GM21360 (cell line): Measurements from ENCODE around the gene ORAI3.
"Not testable (repeated sequence)": the region's sequence is repeated elsewhere in the genome, so short reads cannot be mapped to it uniquely, and the experiment has no call there.

Source experiments
- ATAC-seq: cut with Tn5 transposase; IDR thresholded peaks from one replicate; pipeline ENCODE4 v1.9.1; 2021; ENCODE audit warnings: mild to moderate bottlenecking, moderate library complexity; ENCODE audit not compliant: unreplicated experiment

ORAI3 gene

DNA sequence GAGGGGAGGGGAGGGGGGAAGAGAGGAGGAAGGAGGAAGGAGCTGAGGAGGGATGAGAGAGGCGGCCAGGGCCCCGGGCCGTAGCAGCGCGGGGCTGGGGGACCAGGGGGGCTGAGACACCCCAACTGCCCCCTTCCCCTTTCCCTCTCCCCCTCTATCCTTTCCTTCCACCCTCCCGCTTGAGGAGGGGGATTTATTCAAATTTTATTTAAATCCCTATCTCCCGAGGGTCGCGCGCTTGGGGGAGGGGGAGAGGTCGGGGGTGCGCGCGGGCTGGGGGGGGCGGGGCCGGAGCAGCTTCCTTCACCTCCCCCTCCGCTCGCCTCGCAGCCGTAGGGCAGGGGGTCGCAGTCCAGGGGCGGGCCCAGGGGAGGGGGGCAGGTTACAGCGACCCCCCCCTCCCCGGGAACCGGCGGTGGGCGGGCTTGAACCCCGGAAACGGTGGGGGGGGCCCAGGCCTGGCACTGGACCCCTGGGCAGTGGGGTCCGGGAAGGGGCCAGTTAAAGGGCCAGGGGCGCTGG lies 25.3 kb upstream of the ORAI3 start, which contains the start of gene FBXL19:
FBXL19 (plus strand) TSS at position 19 of the 522 bp plus-strand sequence. CDS start 2,183 bp downstream, outside the sequence.
- no peak for ATAC-seq

DNA sequence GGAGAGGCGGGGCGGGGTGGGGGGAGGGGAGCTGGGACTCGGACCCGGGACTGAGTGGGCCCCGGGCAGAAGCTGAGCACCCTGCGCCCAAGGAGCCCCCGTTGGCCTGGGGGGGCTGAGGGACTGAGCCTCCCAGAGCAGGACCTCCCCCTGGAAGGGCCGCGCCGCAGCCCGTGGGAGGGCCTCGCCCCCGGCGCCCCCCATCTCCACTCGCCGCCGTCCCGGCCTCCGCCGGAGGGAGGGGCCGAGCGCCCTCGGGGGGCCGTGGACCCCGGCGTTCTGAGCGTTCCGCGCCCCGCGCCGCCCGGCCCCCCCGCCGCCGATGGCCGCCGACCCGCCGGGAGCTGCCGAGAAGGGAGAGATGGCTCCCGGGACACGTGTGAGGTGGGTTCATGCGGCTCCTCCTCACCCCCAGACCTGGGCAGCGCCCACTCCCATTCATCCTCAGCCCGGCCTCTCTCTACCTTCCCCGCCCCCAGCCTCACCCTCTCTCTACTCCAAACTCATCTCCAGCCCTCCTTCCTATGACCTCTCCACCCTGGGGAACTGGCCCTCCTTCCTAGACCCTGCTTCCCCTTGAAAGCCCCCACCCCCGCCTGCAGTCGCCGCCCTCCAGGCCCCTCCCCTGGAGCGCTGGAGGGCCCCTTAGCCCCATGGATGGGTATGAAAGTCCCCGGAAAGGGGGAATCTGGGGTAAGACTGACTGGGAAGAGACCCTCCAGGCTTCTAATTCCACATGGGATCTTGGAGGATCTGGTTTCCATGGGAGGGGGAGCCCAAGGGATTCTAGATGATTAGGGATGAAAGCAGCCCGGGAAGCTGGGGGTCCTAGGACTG lies 24.6 kb upstream of the ORAI3 start:
- no peak for ATAC-seq

DNA sequence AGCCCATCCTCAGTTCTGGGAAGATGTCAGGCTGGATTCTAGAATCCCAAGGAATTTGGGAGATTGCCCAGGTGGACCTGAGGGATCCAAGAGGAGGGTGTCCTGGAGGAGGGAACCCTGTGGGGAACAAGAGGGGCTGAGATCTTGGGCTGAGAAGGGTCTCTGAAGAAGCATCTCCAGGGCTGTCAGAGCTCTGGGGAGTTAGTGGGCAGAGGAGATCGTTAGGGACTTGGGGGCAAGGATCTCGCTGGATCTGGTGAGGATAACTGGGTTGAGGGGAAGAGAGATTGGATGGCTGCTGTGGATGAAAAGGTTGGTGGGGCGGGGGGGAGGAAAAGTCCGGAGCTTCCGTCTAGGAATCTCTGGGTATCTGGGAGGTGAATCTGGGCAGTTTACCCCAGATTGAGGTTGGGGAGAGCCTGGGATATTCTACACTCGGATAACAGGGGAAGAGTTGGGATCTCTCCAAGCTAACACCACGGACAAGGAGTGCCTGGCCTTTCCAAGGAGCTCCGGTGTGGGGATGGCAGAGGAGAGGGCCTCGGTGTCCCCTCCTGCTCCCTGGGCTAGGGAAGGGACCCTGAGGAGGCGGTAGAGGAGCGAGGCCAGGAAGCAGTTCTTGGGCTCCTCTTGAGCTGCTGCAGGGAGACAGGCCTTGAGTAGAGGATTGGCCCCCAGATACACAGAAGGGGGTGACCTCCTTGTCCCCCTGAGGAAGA lies 23.8 kb upstream of the ORAI3 start:
- no peak for ATAC-seq

DNA sequence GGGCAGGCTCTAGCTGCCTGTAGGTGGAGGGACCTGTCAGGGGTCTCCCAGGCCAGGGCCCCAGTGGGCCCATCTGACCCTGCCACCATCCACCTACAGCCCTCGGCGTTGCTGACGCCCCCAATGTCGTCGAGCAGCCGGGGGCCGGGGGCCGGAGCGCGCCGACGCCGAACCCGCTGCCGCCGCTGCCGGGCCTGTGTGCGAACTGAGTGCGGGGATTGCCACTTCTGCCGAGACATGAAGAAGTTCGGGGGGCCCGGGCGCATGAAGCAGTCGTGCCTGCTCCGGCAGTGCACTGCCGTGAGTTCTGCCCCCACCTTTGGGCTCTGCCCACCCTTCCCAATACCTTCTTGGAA lies 23.3 kb upstream of the ORAI3 start:
- no peak for ATAC-seq

DNA sequence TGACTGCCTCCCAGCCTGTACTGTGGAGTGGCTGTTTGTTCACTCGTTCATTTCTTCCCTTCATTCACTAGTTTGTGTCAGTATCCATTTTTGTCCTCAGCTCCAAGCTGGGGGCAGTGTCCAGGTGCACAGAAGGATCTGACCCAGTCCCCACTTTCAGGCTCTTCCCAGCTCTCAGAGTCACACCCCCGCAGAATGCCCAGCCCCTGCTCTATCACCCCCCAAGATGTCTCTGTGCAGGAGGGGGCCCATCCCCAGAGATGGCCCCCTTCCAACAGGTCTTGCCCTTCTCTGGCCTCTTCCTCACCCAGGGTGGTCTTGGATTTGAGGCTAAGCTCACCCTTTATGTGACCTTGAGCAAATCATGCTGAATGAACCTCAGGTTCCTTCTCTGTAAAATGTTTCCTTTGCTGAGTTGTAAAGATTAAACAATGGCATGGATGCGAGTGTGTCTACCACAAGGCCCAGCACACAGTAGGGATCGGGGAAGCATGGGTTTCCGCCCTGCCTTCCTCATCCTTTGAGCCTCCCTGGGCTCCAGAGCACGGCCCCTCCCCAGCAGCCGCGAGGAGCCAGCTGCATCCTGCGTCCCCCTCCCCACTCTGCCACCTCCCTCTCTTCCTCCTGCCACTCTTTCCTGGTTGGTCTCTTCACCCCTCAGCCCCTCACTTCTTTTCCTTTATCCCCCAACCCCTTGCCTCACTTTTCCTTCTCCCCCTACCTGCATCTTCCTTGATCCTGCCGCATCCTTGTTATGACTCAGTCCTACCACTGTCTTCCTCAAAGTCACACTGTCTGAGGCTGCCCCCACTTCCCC lies 22.7 kb upstream of the ORAI3 start:
- no peak for ATAC-seq

DNA sequence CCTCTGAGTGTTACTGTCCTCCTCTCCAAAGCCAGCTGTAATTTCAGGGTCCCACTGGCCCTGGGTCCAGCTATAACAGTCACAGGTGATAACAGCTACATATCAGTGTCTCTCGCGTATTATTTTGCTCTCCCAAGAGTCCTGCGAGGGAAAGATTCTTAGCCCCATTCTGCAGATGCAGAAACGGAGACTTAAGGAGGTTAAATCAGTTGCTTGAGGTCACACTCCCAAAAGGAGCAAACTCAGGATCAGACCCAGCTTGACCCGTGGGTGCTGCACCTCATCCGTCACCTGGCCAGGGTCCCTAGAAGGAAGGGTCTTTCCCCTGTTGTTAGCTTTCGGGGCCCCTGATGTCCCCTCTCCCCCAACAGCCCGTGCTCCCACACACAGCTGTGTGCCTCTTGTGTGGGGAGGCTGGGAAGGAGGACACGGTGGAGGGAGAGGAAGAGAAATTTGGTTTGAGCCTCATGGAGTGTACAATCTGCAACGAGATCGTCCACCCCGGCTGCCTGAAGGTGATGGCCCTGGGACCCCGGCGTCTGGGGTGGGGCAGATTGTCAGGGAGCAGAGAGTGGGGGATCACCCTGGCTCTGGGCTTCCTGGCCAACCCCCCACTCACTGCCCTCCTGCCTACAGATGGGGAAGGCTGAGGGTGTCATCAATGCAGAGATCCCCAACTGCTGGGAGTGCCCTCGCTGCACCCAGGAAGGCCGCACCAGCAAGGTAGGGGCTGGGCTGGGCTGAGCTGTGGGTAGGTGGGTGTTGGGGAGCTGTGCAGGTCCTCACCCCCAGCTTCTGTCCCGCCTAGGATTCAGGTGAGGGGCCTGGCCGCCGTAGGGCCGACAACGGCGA lies 21.7 kb upstream of the ORAI3 start:
- no peak for ATAC-seq

DNA sequence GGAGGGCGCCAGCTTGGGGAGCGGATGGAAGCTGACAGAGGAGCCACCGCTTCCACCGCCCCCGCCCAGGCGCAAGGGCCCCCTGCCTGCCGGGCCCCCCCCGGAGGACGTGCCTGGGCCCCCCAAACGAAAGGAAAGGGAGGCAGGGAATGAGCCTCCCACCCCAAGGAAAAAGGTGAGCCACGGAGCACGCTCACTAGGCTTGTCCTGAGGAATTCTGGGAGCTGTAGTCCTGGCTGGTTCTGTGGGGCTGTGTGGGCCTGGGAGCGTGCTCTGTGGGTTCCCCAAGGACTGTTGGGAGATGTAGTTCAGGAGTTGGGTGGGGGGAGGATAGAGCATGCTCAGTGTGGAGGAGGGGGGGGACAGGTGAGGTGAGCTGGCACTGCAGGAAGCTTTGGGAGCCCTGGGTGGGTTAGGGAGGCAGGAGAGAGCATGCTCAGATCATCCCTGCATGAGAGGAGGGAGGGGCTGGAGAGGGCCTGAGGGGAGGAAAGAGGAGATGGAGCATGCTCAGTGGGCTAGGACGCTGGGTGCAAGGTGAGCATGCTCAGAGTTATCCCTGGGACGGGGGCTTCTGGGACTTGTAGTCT lies 21.0 kb upstream of the ORAI3 start:
- ATAC-seq, result no peak

DNA sequence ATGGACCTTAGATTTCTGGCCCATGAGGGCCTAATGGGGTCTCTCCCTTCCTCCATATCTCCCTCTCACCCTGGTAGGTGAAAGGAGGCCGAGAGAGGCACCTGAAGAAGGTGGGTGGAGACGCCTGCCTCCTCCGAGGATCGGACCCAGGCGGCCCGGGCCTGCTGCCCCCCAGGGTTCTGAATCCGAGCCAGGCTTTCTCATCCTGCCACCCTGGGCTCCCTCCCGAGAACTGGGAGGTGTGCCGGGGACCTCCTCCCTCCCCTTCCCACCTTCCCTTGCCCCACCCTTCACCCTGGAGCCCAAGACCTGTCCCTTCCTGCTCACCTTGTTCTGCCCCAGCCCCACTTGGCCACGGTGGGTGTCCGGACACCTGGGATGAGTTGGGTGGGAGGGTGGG lies 20.5 kb upstream of the ORAI3 start:
- no peak for ATAC-seq

DNA sequence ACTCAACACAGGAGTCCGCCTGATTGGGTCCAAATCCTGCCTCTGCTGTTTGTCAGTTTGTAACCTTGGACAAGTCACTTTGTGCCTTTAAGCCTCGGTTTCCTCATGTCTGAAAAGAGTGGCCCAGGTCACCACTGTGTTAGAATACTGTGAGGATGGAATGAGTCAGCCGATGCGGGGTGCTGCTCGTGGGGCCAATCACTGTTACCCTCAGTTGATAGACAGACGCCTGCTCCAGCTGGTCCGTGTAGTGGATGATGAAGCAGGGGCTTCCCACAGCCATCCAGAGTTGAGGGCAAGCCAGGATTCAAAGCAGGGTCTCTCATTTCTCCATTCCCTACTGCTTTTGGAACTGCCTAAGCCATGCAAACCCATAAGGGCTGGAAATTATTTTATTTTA lies 19.7 kb upstream of the ORAI3 start:
- no peak for ATAC-seq

DNA sequence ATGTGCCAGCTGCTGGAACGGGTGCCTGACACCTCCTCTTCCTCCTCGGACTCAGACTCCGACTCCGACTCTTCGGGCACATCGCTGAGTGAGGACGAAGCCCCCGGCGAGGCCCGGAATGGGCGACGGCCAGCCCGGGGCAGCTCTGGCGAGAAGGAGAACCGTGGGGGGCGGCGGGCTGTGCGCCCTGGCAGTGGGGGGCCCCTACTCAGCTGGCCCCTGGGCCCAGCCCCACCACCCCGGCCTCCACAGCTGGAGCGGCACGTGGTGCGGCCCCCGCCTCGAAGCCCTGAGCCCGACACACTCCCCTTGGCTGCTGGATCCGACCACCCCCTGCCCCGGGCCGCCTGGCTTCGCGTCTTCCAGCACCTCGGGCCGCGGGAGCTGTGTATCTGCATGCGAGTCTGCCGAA lies 18.7 kb upstream of the ORAI3 start:
- ATAC-seq, result no peak

DNA sequence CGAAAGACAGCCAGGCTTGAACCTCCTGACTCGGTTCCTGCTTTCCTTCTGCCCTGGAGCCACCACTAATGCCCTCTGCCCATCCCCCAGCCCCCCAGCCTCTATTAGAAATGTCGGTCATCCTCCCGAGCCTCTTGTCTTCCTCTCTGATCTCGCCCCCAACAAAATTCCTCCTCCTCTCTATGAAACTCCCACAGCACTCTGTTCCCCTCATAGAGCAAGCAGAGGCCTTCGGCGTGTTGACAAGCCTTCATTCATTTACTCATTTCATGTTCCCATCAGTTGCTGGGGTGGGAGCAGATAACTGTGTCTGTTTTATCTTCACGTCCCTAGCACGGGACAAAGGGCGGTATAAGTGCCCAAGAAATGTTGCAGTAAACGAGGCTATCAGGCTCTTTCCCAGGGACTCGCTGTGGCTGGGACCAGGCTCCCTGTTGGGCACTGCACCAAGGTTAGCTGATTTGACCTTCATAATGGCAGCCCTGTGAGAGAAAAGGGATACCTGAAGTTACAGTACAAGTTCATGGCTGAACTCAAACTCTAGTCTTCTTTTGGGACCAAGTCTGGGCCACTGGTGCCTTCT lies 17.7 kb upstream of the ORAI3 start:
- ATAC-seq, result no peak

DNA sequence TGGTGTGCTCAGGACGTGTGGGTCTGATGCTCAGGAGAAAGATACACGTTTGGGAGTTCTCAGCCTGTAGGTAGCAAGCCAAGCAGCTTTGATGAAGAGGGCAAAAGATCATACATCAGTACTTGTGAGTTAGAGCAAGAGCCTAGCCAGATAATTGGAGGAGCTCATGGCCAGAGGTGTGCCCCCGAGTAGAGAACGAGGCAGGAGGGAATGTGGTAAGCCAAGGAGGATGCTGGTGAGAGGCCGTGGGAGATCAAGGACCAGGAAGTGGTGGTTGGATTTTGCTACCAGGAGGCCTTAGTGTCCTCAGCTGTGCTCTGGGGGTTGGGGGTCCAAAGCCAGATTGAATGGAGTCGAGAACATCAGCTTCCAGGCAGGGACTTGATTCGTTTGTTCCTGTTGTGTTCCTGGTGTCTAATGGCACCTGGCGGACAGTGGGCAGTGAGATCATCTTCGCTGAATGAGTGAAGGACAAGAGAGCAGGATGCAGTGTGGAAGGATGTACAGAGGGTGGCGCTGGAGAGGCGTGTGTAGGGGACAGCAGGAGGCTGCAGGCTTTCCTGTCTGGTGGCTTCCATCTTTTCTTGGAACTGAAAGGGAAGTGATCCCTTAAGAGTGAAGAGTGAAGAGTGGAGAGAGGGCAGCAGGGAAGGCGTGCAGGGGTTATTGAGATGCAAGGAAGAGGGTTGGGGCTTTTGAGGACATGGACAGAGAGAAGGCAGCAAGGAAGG lies 13.9 kb upstream of the ORAI3 start:
- no peak for ATAC-seq

DNA sequence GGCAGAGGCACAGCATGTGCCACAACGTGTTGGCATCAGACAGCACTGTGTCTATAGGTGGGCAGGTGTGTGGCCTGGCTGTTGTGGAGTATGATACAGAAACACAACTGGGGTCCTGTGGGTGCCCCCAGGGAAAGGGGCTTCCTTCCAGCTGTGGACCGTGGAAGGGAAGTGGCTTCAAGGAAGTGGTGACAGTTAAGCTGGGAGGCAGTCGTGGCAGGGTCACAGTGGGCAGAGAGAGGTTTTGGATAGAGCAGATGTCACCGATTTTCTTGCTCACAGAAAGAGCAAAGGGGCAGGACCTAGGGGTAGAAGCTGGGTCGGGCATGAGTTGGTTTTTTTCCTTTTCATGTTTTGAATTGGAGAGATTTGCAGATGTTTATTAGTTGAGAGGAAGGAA lies 11.2 kb upstream of the ORAI3 start:
- ATAC-seq, result no peak

DNA sequence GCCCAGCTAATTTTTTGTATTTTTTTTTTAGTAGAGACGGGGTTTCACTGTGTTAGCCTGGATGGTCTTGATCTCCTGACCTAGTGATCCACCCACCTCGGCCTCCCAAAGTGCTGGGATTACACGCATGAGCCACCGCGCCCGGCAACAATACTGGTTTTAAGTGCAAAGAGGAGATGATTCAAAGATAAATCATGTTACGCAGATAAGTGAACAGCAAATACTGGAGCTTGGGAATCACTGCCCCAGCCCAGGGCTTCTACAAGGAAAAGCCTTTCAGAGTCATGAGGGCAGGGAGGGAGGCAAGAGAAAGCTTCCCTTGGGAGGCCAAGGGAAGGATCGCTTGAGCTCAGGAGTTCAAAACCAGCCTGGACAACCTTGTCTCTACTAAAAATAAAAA lies 9.3 kb upstream of the ORAI3 start:
- not testable (repeated sequence) for ATAC-seq

DNA sequence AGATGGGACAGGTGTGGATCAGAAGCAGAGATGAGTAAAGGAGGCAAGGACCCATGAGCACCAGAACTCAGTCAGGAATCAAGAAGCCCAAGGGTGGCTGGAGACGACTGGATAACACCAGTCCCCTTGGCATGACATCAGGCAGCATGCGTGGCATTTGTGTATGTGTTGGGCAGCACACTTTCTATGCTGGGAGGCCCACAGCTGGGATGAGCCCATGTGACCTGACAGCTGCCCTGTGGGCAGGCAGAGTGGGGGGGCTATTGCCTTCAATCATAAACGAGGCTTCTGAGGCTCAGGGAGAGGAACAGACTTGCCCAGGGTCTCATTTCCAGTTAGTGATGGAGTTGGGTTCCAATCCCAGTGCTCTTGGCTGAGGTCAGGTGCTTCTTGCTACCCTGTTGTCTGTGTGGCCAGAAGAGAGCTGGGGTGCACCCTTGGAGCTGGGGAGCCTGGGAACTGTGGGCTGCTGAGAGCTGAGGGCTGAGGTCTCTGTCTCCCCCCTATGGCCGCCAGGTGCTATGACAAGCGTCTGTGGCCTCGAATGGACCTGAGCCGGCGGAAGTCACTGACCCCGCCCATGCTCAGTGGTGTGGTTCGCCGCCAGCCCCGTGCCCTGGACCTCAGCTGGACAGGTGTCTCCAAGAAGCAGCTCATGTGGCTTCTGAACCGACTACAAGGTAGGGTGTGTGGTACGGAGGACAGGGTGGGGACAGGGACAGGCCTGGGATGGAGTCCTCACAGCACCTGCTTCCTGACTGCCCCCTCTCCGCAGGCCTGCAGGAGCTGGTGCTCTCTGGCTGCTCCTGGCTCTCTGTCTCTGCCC lies 7.1 kb upstream of the ORAI3 start:
- ATAC-seq, result peak; percentile 76

DNA sequence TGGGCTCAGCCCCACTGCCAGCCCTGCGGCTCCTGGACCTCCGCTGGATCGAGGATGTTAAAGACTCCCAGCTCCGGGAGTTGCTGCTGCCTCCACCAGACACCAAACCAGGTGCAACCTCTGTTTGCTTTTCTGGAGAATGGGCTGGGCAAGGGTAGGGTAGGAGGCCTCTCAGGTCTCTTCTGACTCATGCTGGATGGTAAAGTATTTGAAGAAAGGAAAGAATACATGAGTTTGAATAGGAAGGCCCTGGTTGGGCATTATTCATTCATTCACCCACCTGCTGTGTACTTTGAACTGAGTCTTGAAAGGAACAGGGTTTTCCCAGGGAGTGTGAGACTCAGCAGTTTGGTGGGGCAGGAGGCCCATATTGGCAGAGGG lies 6.5 kb upstream of the ORAI3 start:
- no peak for ATAC-seq

DNA sequence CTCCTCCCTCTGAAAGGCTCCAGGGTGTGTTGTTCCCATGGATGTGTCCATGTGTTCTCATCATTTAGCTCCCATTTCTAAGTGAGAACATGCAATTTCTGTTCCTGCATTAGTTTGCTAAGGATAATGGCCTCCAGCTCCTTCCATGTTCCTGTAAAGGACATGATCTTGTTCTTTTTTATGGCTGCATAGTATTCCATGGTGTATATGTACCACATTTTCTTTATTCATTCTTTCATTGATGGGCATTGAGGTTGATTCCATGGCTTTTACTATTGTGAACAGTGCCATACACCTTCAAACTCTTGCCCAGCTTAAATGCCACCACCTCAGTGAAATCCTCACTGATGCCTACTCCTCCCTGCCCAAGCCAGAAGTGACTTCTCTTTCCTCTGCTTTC lies 4.5 kb upstream of the ORAI3 start:
- no peak for ATAC-seq
